ENCODE data around the gene EPHX1.

The EPHX1 gene

DNA sequence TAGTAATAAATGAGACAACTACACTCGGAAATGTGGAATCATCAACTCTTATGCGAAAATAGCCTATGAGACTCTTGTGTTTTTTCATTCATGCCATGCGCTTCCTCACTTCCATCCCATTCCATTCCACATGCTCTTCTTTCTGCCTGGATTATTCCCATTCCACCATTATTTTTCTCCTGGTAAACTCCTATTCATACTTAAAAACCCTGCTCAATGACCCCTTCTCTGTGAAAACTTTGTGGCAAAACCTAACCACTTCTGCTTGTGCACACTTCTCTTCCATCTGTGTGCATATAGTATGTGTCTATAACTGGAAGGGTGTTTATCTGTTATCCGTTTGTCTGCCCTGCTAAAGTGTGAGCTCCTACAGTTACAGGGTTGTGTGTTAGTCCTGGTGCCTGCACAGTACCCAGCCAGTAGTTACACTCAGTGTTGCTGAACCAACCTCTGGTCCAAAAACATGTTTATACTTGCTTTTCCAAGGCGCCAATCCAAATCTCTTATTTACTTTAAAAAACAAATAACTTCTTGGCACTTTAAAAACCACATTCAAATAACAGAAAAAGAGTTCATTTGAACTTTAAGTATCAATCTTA lies 10.7 kb downstream of the EPHX1 start:
- Histone ChIP-seq H3K9me3 (ENCODE audit: insufficient read depth, low read length) (no peaks in the 10 kb centered on the region), H3K27me3 (ENCODE audit: low read depth, low read length) (no peaks in the 10 kb centered on the region), H3K4me1 (ENCODE audit: low read length) (peaks cover 4% of the 10 kb centered on the region; the same call in 1 of the 2 replicates), H3K27ac (ENCODE audit: low read length) (no peak overlapping the region), H3K36me3 (replicated peaks; ENCODE audit: low read depth, low read length) (no peaks in the 10 kb centered on the region), H3K79me2 (ENCODE audit: low read length) (no peaks in the 10 kb centered on the region), H3K9ac (ENCODE audit: low read length) (no peak overlapping the region), H3K4me3 (ENCODE audit: low read length) (no peak overlapping the region), H3K4me2 (ENCODE audit: low read length) (no peak overlapping the region), H4K20me1 (ENCODE audit: insufficient read depth, low read length) (no peaks in the 10 kb centered on the region), H2AFZ (ENCODE audit: low read depth, low read length) (no peak overlapping the region)
- TF ChIP-seq, protein P1, sequence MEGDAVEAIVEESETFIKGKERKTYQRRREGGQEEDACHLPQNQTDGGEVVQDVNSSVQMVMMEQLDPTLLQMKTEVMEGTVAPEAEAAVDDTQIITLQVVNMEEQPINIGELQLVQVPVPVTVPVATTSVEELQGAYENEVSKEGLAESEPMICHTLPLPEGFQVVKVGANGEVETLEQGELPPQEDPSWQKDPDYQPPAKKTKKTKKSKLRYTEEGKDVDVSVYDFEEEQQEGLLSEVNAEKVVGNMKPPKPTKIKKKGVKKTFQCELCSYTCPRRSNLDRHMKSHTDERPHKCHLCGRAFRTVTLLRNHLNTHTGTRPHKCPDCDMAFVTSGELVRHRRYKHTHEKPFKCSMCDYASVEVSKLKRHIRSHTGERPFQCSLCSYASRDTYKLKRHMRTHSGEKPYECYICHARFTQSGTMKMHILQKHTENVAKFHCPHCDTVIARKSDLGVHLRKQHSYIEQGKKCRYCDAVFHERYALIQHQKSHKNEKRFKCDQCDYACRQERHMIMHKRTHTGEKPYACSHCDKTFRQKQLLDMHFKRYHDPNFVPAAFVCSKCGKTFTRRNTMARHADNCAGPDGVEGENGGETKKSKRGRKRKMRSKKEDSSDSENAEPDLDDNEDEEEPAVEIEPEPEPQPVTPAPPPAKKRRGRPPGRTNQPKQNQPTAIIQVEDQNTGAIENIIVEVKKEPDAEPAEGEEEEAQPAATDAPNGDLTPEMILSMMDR (IDR thresholded peaks at IDR 0.05; ENCODE audit: low read depth, low read length), result no peak

DNA sequence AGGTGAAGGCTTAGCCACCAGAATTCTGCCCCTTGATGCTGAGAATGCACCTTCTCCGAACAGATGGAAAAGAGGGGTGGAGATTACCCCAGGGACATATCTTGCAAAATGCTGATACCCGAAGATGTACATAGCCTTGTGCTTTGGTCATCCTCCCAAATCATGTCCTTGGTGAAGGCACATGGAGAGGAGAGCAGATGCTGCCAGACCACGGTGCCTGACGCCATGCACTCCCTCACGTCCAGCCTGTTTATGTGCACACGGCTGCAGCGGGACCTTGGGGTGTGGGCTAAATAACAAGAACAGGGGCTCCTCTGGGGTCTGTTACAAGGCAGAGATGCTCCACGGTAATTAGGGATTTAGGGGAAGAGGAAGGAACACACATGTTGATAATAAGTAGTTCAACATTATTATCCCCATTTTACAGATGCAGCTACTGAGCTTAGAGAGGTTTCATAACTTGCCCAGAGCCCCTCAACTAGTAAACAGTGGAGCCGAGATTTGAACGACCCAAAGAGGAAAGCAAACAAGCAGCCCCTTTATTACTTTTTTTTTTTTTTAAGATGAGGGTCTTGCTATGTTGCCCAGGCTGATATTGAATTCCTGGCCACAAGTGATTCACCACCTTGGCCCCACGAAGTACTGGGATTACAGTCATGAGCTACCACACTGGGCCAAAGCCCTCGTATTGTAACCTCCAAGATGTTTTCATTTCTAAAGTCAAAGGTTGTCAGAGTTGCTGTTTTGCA lies 12.9 kb downstream of the EPHX1 start:
- Histone ChIP-seq H3K9ac (ENCODE audit: low read length) (no peak overlapping the region), H3K9me3 (ENCODE audit: insufficient read depth, low read length) (no peaks in the 10 kb centered on the region), H3K27ac (ENCODE audit: low read length) (no peak overlapping the region), H3K4me3 (ENCODE audit: low read length) (no peak overlapping the region), H3K4me1 (ENCODE audit: low read length) (peaks cover under 1% of the 10 kb centered on the region; the same call in 1 of the 2 replicates), H3K4me2 (ENCODE audit: low read length) (no peak overlapping the region), H3K27me3 (ENCODE audit: low read depth, low read length) (no peaks in the 10 kb centered on the region), H2AFZ (ENCODE audit: low read depth, low read length) (no peak overlapping the region), H4K20me1 (ENCODE audit: insufficient read depth, low read length) (no peaks in the 10 kb centered on the region), H3K79me2 (ENCODE audit: low read length) (no peaks in the 10 kb centered on the region), H3K36me3 (replicated peaks; ENCODE audit: low read depth, low read length) (no peaks in the 10 kb centered on the region)
- TF ChIP-seq EZH2phosphoT487 (IDR thresholded peaks at IDR 0.05; ENCODE audit: low read depth), result no peak
- TF ChIP-seq, protein P1 (IDR thresholded peaks at IDR 0.05; ENCODE audit: low read depth, low read length), result no peak

DNA sequence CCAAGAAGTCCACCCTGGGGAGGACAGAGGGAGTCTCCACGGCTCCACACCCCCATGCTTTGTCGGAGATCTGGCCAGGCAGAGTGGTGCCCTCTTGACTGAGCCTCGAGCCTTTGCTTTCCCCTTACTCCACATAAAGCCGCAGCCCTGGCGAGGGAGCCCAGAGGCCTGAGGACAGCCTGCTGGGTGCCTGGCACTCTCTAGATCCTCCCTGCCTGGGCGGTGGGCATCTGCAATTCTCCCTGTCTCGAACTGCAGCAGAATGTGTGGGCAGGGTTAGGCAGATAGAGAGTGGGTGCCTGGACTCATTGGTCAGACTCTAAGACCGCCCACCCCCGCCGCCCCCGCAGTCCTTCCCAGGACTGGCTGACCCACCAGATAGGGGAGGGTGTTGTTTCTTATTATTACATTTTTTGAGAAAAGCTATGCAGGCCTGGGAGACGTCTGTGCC lies 13.9 kb downstream of the EPHX1 start:
- no peaks in the 10 kb centered on the region for H3K27me3 ChIP-seq (ENCODE audit: low read depth, low read length)
- TF ChIP-seq, protein P1 (IDR thresholded peaks at IDR 0.05; ENCODE audit: low read depth, low read length), result no peak
- no peak for TF ChIP-seq EZH2phosphoT487 (IDR thresholded peaks at IDR 0.05; ENCODE audit: low read depth)
- no peaks in the 10 kb centered on the region for H3K36me3 ChIP-seq (replicated peaks; ENCODE audit: low read depth, low read length)
- no peak overlapping the region for H3K4me3 ChIP-seq (ENCODE audit: low read length)
- no peaks in the 10 kb centered on the region for H3K79me2 ChIP-seq (ENCODE audit: low read length)
- H3K9ac ChIP-seq (ENCODE audit: low read length), result no peak overlapping the region
- H3K4me2 ChIP-seq (ENCODE audit: low read length), result no peak overlapping the region
- no peak overlapping the region for H3K27ac ChIP-seq (ENCODE audit: low read length)
- H3K9me3 ChIP-seq (ENCODE audit: insufficient read depth, low read length), result no peaks in the 10 kb centered on the region
- H3K4me1 ChIP-seq (ENCODE audit: low read length), result no peaks in the 10 kb centered on the region
- H2AFZ ChIP-seq (ENCODE audit: low read depth, low read length), result no peak overlapping the region
- H4K20me1 ChIP-seq (ENCODE audit: insufficient read depth, low read length), result no peaks in the 10 kb centered on the region

DNA sequence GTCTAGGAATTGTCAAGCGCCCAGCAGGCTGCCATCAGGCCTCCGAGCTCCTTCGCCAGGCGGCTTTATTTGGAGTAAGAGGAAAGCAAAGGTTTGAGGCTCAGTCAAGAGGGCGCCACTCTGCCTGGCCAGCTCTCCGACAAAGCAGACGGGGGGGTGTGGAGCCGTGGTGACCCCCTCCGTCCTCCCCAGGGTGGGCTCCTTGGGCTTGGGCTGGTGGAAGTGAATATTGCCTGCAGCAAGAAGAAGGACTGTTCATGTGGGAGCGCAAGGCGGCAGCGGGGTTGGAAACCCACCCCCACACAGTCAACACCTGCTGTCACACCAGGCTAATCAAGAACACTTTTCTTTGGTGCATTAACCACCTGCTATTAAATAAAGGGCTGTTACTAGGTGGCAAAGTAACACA lies 14.6 kb downstream of the EPHX1 start:
- TF ChIP-seq EZH2phosphoT487 (IDR thresholded peaks at IDR 0.05; ENCODE audit: low read depth), result no peak
- TF ChIP-seq, protein P1 (IDR thresholded peaks at IDR 0.05; ENCODE audit: low read depth, low read length), result no peak
- H3K27ac ChIP-seq (ENCODE audit: low read length), result no peak overlapping the region
- no peaks in the 10 kb centered on the region for H3K9me3 ChIP-seq (ENCODE audit: insufficient read depth, low read length)
- H3K27me3 ChIP-seq (ENCODE audit: low read depth, low read length), result no peaks in the 10 kb centered on the region
- no peaks in the 10 kb centered on the region for H3K79me2 ChIP-seq (ENCODE audit: low read length)
- no peaks in the 10 kb centered on the region for H4K20me1 ChIP-seq (ENCODE audit: insufficient read depth, low read length)
- H3K4me3 ChIP-seq (ENCODE audit: low read length), result no peak overlapping the region
- no peak overlapping the region for H3K4me2 ChIP-seq (ENCODE audit: low read length)
- H3K36me3 ChIP-seq (replicated peaks; ENCODE audit: low read depth, low read length), result no peaks in the 10 kb centered on the region
- H3K4me1 ChIP-seq (ENCODE audit: low read length), result no peaks in the 10 kb centered on the region
- no peak overlapping the region for H2AFZ ChIP-seq (ENCODE audit: low read depth, low read length)
- no peak overlapping the region for H3K9ac ChIP-seq (ENCODE audit: low read length)

Measured in OCI-LY3 (cell line).